Endothelial cell of umbilical vein (primary cell): ENCODE data around the gene TTC31. TPM values are rescaled to one million over a fixed set of nuclear protein-coding genes. Genes with fewer than 3 reads are reported as not detected.

Source experiments
- BruUV-seq: library from RNA; stranded (reverse); fragments of 400-500 nt; replicated peaks from 2 replicates; lab custom pipeline; 2021; lab: Mats Ljungman, UMichigan
- CTCF ChIA-PET: fragments of 300-600, 350-600 bp; sonication (Branson Sonifier 250); formaldehyde crosslinking; loops from one replicate; lab custom pipeline; 2021; ENCODE audit warnings: antibody characterized with exemption, inconsistent platforms; lab: Charles Lee
- POLR2A ChIA-PET: fragments of 300-600, 350-600 bp; sonication (Branson Sonifier 250); formaldehyde crosslinking; loops from one replicate; lab custom pipeline; 2021; ENCODE audit warnings: antibody characterized with exemption, inconsistent platforms; lab: Charles Lee
- DNase-seq: peaks from one replicate; pipeline ENCODE4 v3.0.0-alpha.2; 2011; ENCODE audit warnings: low read depth, low spot score
- FAIRE-seq: peaks from 2 replicates; lab custom pipeline; 2011; peaks lifted over from hg19 to GRCh38; lab: Jason Lieb, UNC
- H2AFZ ChIP-seq: 2 replicates; pipeline ENCODE4 v1.6.0; 2012; ENCODE audit warnings: low read depth, low read length, control low read depth, inconsistent platforms
- H3K27ac ChIP-seq: 2 replicates; pipeline ENCODE4 v1.5.1; 2011; ENCODE audit warnings: low read depth, mild to moderate bottlenecking, control low read depth, low read length, moderate library complexity; ENCODE audit not compliant: insufficient read depth
- H3K27me3 ChIP-seq, 2 experiments: 2 replicates each; pipeline versions ENCODE4 v1.6.0 to v1.6.1; 2011; ENCODE audit warnings: low read length in 2 of 2, mixed read lengths in 1 of 2; ENCODE audit not compliant: control insufficient read depth in 2 of 2, insufficient read depth in 2 of 2
- H3K36me3 ChIP-seq, 2 experiments: 2 replicates in 1 of 2; 3 replicates in 1 of 2; pipeline ENCODE4 v1.5.1; 2011; ENCODE audit warnings: low read length in 2 of 2, mild to moderate bottlenecking in 1 of 2, moderate library complexity in 1 of 2; ENCODE audit not compliant: control insufficient read depth in 2 of 2, insufficient read depth in 2 of 2; ENCODE audit errors: extremely low read depth in 1 of 2
- H3K4me1 ChIP-seq: 3 replicates; pipeline ENCODE4 v1.5.1; 2011; ENCODE audit warnings: mild to moderate bottlenecking, low read length; ENCODE audit not compliant: control insufficient read depth, insufficient read depth; ENCODE audit errors: extremely low read depth
- H3K4me2 ChIP-seq: 2 replicates; pipeline ENCODE4 v1.6.1; 2011; ENCODE audit warnings: low read length, control low read depth, mixed read lengths; ENCODE audit not compliant: insufficient read depth
- H3K4me3 ChIP-seq, 3 experiments: fragments of 200-600 bp in 1 of 3; sonication (generic), shearing (Covaris generic) in 1 of 3; replicated peaks in 1 of 3; 2 replicates each; pipeline ENCODE4 v1.5.1; 2011 to 2016; ENCODE audit warnings: control low read depth in 3 of 3, low read length in 3 of 3, mild to moderate bottlenecking in 2 of 3, inconsistent platforms in 1 of 3, low read depth in 1 of 3, moderate library complexity in 1 of 3; ENCODE audit not compliant: insufficient read depth in 1 of 3
- H3K79me2 ChIP-seq: 2 replicates; pipeline ENCODE4 v1.6.0; 2012; ENCODE audit warnings: low read length, inconsistent platforms; ENCODE audit not compliant: control insufficient read depth, insufficient read depth
- H3K9ac ChIP-seq: replicated peaks from 2 replicates; pipeline ENCODE3; 2011; ENCODE audit warnings: low read length, control low read depth; ENCODE audit not compliant: insufficient read depth; ENCODE audit errors: extremely low read depth
- H3K9me1 ChIP-seq: replicated peaks from 3 replicates; pipeline ENCODE4 v1.6.0; 2011; ENCODE audit warnings: mild to moderate bottlenecking, low read length; ENCODE audit not compliant: control insufficient read depth, insufficient read depth; ENCODE audit errors: extremely low read depth
- H3K9me3 ChIP-seq: replicated peaks from 2 replicates; pipeline ENCODE4 v1.5.1; 2012; ENCODE audit warnings: low read length, inconsistent platforms; ENCODE audit not compliant: control insufficient read depth, insufficient read depth
- H4K20me1 ChIP-seq: replicated peaks from 2 replicates; pipeline ENCODE3; 2011; ENCODE audit warnings: mild to moderate bottlenecking, low read length; ENCODE audit not compliant: control insufficient read depth, insufficient read depth; ENCODE audit errors: extremely low read depth
- CTCF ChIP-seq, 2 donors: IDR thresholded peaks; 1 replicate in 1 of 2; 2 replicates in 1 of 2; pipeline ENCODE4 v1.5.1; 2011; ENCODE audit warnings: low read length in 2 of 2, mild to moderate bottlenecking in 2 of 2, moderate library complexity in 2 of 2, control low read depth in 1 of 2, inconsistent platforms in 1 of 2, low read depth in 1 of 2; ENCODE audit not compliant: insufficient read depth in 1 of 2; ENCODE audit errors: extremely low read depth in 1 of 2
- EZH2 ChIP-seq: IDR thresholded peaks from 2 replicates; pipeline ENCODE4 v1.6.1; 2012; ENCODE audit warnings: borderline replicate concordance, low read depth, mild to moderate bottlenecking, moderate library complexity, low read length, inconsistent platforms; ENCODE audit not compliant: severe bottlenecking
- FOS ChIP-seq: IDR thresholded peaks from 2 replicates; pipeline ENCODE4 v1.6.1; 2011; ENCODE audit warnings: mild to moderate bottlenecking, low read length, moderate library complexity, borderline replicate concordance; ENCODE audit not compliant: insufficient read depth
- GATA2 ChIP-seq: IDR thresholded peaks from 2 replicates; pipeline ENCODE4 v1.7.0; 2011; ENCODE audit warnings: low read depth, mild to moderate bottlenecking, moderate library complexity, mixed read lengths, low read length; ENCODE audit not compliant: insufficient read length, insufficient read depth
- JUN ChIP-seq: IDR thresholded peaks from 2 replicates; pipeline ENCODE4 v1.6.1; 2011; ENCODE audit warnings: borderline replicate concordance, low read depth; ENCODE audit not compliant: insufficient read length, insufficient read depth
- MAX ChIP-seq: IDR thresholded peaks from 2 replicates; pipeline ENCODE4 v1.6.1; 2011; ENCODE audit not compliant: insufficient read depth, insufficient read length
- MYC ChIP-seq: IDR thresholded peaks from one replicate; pipeline ENCODE4 v1.6.1; 2011; ENCODE audit warnings: mild to moderate bottlenecking, low read depth, low read length
- POLR2A ChIP-seq: IDR thresholded peaks from 2 replicates; pipeline ENCODE4 v1.6.1; 2012; ENCODE audit warnings: low read depth, mild to moderate bottlenecking, control low read depth, low read length
- POLR2AphosphoS5 ChIP-seq: IDR thresholded peaks from 2 replicates; pipeline ENCODE4 v1.6.1; 2012; ENCODE audit warnings: low read depth, mild to moderate bottlenecking, control low read depth, low read length, moderate library complexity; ENCODE audit not compliant: insufficient read depth
- dilution Hi-C: fragments of 300-500 bp; cut with MboI; formaldehyde crosslinking; loops from one replicate; pipeline ENCODE4 v1.15.0; 2019; ENCODE audit warnings: low sequenced_read_pairs; ENCODE audit not compliant: extremely low pct_ligation_motif_present
- intact Hi-C: fragments of 100-400 bp; cut with micrococcal nuclease; formaldehyde crosslinking; loops from one replicate; pipeline ENCODE4 v1.10.0; 2022
- polyA plus RNA-seq, 4 experiments: library from polyadenylated mRNA; depleted of rRNA in 3 of 4; stranded (reverse) in 3 of 4; unstranded in 1 of 4; fragments of >200 nt; gene quantifications; 2 replicates each; pipeline versions ENCODE4 v1.2.1 to v1.2.3, GENCODE V29; 2011 to 2012; ENCODE audit warnings: missing spikeins in 1 of 4
- total RNA-seq: library from RNA; stranded (reverse); gene quantifications from 2 replicates; pipeline ENCODE4 v1.2.3, GENCODE V29; 2021

TTC31 gene
- total and polyA plus RNA-seq, 2 donors (not counting 3 experiments of a cell fraction or from before 2014, with no cell fraction given): 20.1 to 24.1 TPM

- CTCF ChIA-PET: interaction anchor here (0.9 to 2.3 kb wide), 3 partner anchors 11 to 24 kb away, joined by 3 to 7 read pairs (median 3); no protein-coding TSS in a partner anchor
Measured at GRCh38 chr2:74457129-74457548, 25.7 kb upstream of the TTC31 start.

More at GRCh38 chr2:74457129-74457548, 25.7 kb upstream of the TTC31 start:
- no peaks in the 10 kb centered on the region for H4K20me1 ChIP-seq
- POLR2A ChIA-PET: no interaction called here
- peaks cover 0 to 4% of the 10 kb centered on the region in 2 experiments for H3K27me3 ChIP-seq
- intact Hi-C loops: no loop called here
- H3K79me2 ChIP-seq: peaks cover 2% of the 10 kb centered on the region
- TF ChIP-seq FOS: no peak
- no peak for TF ChIP-seq MAX
- no peak for TF ChIP-seq CTCF (IDR thresholded peaks at IDR 0.05; ENCODE audit: extremely low read depth in 1 of 2, insufficient read depth in 1 of 2, low read depth in 1 of 2, low read length in 2 of 2)
- TF ChIP-seq EZH2: no peak
- TF ChIP-seq POLR2AphosphoS5: no peak
- TF ChIP-seq GATA2: no peak
- TF ChIP-seq POLR2A: no peak
- TF ChIP-seq MYC: no peak
- no peak for TF ChIP-seq JUN
- H2AFZ ChIP-seq: peak overlapping the region; percentile 59
- DNase-seq (peak; percentile 52), FAIRE-seq (no peak)
- H3K4me3 ChIP-seq: peak overlapping the region in 2 of 3 experiments; percentile 40 to 59
- H3K27ac ChIP-seq: no peak overlapping the region
- H3K9me1 ChIP-seq: no peaks in the 10 kb centered on the region
- peak overlapping the region; percentile 58 for H3K4me2 ChIP-seq
- dilution Hi-C loops: no loop called here
- H3K36me3 ChIP-seq: peaks cover 0 to 4% of the 10 kb centered on the region in 2 experiments
- H3K9ac ChIP-seq: peak overlapping the region; percentile 6
- peaks cover 22% of the 10 kb centered on the region for H3K4me1 ChIP-seq
- H3K9me3 ChIP-seq: no peaks in the 10 kb centered on the region
- BruUV-seq: no TSS peak
